GM18505 (cell line): ENCODE results near the gene CEP112.

Source experiments
- ATAC-seq: cut with Tn5 transposase; IDR thresholded peaks from one replicate; pipeline ENCODE4 v1.9.1; 2021; ENCODE audit not compliant: unreplicated experiment
- POLR2A ChIP-seq: IDR thresholded peaks from 4 replicates; pipeline ENCODE4 v1.6.1; 2011; ENCODE audit warnings: borderline replicate concordance; ENCODE audit not compliant: insufficient read depth, insufficient read length; ENCODE audit errors: extremely low read depth

Gene CEP112

DNA sequence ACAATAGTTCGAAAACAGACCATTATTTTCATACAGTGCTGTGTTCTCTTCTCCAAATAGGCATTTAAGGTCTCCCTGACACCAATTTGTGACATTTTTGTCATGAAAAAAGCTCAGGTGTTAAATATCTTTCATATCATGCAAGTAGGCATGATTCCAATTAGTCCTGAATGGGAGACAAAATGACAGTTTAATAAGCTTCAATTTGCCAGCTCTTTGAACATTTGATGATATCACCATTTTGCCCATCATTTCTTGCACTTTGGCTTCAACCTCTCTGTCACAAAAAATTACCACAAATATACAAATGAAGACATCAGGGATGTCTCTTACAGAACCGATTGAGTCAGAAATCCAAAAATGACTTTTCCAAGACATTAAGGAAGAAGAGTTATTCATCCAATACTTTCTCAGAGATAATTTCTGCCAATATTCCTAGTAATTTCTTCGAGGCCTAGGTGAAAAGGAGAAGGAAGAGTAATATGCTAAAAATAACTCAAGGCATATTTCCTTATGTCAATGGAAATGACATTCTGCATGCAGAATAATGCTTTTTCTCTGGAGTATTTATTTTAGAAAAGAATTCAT lies 298.1 kb downstream of the CEP112 start:
- ATAC-seq = no peak
- TF ChIP-seq POLR2A = no peak

DNA sequence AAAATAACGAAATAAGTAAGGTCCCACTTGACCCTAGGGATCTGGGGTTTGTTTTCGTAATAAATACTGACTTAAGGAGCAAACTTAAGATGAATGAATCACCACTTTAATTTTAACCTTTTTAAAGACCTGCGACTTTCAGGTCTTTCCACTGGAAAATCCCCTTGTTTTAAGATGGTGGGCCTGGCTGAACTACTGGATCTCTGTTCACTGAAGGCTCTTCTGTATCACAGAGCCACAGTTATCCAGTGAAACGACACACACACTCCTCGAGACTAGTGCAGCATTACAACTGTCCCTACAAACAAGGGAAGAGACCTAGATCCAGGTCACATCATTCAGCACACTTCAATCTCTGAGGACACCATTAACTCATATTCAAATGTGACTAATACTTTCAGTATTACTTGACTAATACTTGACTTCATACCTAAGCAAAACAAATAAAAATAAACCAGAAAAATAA lies 299.0 kb downstream of the CEP112 start:
- ATAC-seq = no peak
- TF ChIP-seq POLR2A = no peak

DNA sequence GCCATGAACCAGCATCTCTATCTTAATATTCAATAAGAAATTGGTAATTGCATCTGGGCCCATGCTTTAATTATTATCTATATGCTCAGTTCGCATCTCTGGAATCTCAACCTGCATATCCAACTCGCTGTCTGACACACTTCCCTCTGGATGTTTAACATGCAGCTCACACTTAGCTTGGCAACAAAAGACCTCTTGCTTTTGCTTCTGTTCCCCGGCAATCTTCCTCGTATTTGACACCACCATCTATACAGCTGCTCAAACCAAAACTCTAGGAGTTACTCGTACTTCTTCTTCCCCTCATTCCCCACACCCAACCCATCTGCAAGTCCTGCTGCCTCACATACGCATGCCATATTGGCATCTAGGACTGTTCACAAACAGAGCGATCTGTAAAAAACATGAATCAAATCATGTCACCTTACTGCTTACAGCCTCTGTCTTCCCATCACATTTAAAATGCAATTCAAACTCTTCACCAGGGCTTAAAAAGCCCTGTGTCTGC lies 300.6 kb downstream of the CEP112 start:
- TF ChIP-seq POLR2A = no peak
- no peak for ATAC-seq

DNA sequence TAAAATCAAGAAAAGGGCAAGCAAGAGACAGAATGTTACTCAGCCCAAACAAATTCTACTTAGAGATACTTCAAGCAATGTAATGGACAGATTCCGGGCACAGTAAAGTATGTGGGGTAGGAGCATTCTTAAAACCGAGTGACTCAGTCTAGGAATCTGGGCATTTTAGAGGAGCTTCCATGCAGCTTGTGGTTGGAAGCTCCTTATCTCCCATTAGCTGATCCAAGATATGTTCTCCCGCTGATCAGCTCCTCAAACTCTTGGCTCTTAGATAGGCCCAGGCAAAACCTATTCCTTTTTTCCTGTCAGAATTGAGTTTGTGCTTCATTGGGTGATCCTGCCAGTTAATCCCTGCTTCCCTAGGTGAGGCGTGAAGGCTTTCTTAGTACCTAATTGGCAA lies 303.3 kb downstream of the CEP112 start:
- no peak for ATAC-seq
- TF ChIP-seq POLR2A = no peak

DNA sequence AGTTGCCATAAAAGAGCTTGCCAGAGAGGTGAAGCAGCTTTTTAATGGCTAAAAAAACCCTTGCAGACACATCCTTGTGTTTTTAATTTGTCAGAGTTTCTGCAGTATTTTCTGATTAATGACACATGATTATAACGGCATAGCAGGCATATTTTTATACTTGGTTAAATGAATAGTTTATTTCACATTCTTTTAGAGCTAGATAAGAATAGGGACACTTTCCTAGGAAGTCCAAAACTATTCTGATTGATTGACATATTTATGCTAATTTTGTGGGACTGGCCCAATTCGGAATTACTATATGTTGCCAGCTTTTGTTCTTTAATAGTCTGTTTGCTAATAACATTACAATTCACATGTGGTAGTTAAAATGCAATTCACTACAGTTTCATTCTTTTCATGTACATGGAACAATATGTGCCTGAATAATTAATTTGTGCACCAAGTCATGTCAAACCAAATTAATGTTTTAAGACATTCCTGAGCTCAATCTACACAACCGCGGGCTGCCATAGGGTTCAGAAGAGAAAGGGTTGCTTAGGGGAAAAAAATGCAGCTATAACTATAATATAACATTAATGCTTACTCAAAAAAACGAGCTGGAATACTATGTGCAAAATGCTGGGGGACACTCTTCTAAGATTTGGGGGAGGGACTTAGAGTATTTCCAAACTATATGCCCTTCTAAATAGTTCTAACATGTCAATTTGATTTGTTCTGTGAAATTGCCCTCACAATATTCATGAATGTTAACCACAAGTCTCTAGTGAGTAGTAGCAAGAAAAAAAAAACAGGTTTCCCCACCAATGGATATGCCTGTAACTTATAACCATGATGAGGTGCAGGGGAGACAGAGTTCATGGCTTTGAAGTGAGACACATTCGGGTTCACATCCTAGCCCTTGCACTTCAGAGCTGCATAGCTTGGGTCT lies 305.4 kb downstream of the CEP112 start:
- ATAC-seq = no peak
- TF ChIP-seq POLR2A = no peak

DNA sequence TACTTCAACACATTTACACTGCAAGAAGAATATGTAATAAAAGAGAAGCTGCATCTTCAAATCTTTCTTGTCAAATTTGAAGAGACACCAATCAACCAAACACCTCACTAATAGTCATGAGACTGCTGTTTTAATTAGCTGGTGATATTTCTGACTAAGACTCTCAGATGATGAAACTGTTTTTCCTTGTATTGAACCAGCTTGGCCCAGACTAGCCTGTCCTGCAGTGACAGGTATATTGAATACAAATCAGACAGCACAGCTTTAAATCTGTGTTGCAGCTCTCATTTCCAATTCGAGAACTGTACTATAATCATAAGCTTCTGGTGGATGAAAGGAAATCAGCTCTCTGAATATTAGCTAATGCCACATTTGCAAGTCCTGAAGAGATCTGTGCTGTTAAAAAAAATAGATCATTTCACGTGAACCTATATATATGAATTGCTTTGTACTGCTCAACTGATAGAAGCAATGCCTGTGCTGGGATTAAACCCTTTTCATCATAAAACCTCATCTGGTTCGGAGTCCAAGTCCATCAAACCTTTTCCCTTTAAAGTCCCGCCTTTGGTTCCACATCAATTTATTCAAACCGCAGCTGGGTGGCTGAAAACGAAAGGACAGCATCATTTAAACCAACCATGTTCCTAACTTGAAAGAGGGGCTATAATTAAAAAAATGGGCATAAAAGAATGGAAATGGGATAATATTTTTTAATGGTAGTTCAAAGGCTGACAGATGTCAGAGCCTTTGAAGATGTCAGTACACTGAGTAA lies 306.2 kb downstream of the CEP112 start:
- ATAC-seq = no peak

DNA sequence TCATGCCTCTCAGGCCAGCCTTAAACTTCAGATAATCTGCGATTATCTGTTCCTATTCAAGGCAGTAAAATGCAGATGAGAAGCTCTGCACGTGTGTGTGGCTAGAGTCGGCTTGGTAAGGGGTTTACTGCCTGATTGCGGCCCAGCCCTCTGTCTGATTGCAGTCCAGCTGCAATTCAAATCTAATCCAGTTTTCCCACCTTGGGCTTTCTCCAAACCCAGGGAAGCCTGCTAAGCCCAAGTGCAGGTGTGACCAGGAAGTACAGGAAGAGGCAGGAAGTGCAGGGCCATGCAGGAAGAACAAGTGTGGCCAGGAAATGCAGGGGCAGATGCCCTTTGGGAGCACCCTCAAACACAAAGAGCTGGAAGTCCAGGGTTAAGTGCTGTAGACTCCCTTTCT lies 314.9 kb downstream of the CEP112 start:
- no peak for ATAC-seq
- no peak for TF ChIP-seq POLR2A

More for the DNA sequence above, 306.2 kb downstream of the CEP112 start:
- TF ChIP-seq POLR2A = no peak

DNA sequence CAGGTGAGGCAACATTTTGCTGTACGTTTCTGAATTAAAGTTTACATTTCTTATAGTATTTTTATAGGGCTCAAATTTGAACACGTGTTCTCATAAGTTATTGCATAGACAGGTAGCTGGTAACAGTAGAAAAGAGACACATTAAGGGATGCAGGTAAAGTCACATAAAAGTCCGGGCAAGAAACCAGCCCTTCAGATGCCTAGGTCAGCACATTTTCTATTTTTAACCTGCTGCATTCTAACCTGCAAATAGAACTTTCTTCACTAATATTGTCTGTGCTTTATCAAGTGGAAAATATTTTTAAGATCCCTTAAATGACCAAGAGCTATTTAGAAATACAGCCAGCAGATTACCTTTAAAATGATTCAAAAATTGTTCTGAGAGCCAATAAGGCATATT lies 323.1 kb downstream of the CEP112 start:
- ATAC-seq = no peak

DNA sequence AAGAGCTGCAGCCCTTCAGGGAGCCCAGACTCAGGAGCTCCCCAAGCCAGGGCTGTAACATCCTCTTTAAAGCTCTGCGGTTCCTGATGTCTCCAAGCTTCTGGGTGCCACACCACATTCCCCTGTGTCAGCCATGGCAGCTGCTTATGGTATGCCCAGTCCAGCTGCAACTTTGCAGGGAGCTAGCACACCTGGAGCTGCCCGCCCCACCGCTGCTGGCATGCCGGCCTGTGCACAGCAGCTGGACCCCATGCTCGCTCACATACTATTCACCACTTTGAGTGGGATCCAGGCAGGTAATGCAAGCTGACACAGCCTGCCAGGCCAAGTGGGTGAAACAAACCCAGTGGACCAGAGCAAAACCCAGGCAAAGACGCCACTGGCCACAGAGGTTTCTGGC lies 324.9 kb downstream of the CEP112 start:
- no peak for TF ChIP-seq POLR2A
- ATAC-seq = no peak

More for the DNA sequence above, 323.1 kb downstream of the CEP112 start:
- TF ChIP-seq POLR2A = no peak

DNA sequence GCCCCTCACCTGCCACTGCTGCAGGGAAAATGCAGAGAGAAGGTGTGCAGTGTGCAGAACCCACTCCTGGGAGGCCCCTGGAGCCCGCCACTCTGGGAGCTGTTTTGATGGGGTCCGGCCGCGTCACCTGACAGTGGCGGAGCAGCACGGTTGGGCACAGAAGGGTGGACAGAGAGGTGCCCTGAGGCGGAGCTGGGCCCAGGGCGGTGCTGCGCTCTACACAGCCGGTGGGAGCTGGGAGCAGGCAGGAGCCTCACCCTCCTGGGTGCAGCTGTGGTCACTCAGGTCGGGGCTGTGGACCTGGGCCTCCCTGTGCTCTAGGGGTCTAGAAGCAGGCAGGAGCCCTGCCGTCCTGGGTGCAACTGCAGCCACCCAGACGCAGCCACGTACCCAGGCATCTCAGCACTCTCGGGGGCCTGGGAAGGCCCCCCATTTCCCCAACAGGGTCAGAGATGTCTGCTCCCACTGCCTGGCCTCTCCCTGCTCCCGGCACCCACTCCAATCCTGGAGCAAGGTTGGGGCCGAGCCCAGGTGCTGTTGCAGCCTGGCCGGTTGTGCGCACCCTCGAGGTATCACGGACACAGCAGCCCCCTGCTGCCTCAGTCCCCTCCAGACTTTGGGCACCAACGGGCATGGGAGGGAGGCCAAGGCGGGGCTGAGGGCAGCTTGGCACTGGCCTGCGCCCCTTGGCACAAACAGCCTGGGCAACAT lies 326.1 kb downstream of the CEP112 start:
- no peak for ATAC-seq
- TF ChIP-seq POLR2A = no peak

DNA sequence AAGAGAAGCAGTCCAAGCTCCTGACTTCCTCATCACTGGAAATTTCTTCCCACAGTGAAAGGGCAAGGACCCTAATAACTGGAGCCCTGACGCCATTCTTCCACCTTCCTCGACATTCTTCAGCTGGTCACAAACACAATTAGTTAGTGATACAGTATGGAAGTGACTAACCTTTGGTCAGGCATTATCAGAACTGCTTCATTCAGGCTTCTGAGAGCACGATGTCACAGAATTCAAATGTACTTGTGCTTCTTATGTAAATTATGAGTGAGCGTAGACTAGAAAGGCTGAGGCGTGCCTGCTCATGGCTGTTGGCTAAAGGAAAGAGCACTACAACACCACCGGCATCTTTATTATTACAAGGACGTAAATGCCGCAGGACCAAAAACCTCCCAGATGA lies 327.5 kb downstream of the CEP112 start:
- ATAC-seq = no peak
- TF ChIP-seq POLR2A = no peak

DNA sequence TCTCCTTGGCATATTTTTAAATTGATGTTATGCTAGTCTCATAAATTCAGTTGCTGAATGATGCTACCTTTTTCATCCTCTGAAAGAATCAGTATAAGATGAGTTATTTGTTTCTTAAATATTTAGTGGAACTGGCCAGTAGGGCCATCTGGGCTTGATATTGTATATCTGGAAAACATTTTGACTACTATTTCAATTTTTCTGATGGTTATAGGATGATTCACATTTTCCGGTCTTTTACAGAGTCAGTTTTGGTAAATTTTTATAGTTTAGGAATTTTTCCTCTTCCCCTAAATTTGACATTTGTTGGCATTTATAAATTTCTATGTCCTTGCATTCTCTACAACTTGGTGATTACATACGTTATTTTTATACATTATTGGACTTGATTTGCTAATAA lies 334.2 kb downstream of the CEP112 start:
- no peak for ATAC-seq
- no peak for TF ChIP-seq POLR2A

DNA sequence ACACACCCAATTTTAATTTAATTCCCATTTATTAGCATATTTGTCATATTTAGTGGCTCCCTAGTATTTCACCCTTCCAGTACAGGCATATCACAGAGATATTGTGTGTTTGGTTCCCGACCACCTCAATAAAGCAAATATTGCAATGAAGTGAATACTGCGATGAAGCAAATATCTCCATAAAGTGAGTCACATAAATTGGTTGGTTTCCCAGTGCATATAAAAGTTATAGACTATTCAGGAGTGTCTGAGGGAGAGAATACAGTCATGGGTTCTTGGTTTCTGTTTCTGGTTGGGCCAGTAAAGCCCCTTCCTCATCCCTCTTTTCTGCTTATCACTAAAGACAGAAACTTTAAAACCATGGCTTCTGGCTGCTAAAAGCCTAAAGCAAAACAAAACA lies 335.1 kb downstream of the CEP112 start:
- no peak for TF ChIP-seq POLR2A
- ATAC-seq = no peak

DNA sequence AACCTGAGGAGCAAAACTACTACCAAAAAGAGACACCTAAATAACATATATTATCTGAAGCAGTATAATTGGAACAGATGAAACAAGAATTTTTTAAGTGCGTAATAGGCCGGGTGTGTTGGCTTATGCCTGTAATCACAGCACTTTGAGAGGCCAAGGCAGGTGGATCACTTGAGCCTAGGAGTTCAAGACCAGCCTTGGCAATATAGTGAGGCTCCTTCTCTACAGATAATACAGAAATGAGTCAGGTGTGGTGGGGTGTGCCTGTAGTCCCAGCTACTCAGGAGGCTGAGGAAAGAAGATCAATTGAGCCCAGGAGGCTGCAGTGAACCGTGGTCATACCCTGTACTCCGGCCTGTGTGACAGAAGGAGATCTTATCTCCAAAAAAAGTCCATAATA lies 336.3 kb downstream of the CEP112 start:
- ATAC-seq = no peak

More for the DNA sequence above, 336.3 kb downstream of the CEP112 start:
- no peak for TF ChIP-seq POLR2A
